GM23248 (cell line): ENCODE measurements around the gene KIF22. TPM values are rescaled to one million over a fixed set of nuclear protein-coding genes. Genes with fewer than 3 reads are reported as not detected.
"Not testable (repeated sequence)": the region's sequence is repeated elsewhere in the genome, so short reads cannot be mapped to it uniquely, and the experiment has no call there.

Experiments
- DNase-seq: peaks from one replicate; pipeline ENCODE4 v3.0.0-alpha.2; 2015
- H2AFZ ChIP-seq: fragments of 200-600 bp; sonication (generic); 2 replicates; pipeline ENCODE4 v1.6.1; 2016; ENCODE audit warnings: antibody characterized with exemption
- H3F3A ChIP-seq: fragments of 200-600 bp; sonication (generic); 2 replicates; pipeline ENCODE4 v1.6.1; 2016; ENCODE audit warnings: mild to moderate bottlenecking, antibody characterized with exemption, mixed run types; ENCODE audit not compliant: insufficient read depth
- H3K27ac ChIP-seq: fragments of 200-600 bp; sonication (generic); 2 replicates; pipeline ENCODE4 v1.5.1; 2016; ENCODE audit warnings: mild to moderate bottlenecking
- H3K27me3 ChIP-seq: fragments of 200-600 bp; sonication (generic); replicated peaks from 2 replicates; pipeline ENCODE4 v1.6.1; 2016; ENCODE audit warnings: mild to moderate bottlenecking; ENCODE audit not compliant: insufficient read depth
- H3K36me3 ChIP-seq: fragments of 200-600 bp; sonication (generic); 2 replicates; pipeline ENCODE4 v1.6.1; 2016; ENCODE audit warnings: low read depth, mild to moderate bottlenecking
- H3K4me1 ChIP-seq: fragments of 200-600 bp; sonication (generic); 2 replicates; pipeline ENCODE4 v1.6.1; 2016; ENCODE audit warnings: mild to moderate bottlenecking; ENCODE audit not compliant: insufficient read depth
- H3K4me2 ChIP-seq: fragments of 200-600 bp; sonication (generic); one replicate; pipeline ENCODE4 v1.6.1; 2016; ENCODE audit warnings: mild to moderate bottlenecking; ENCODE audit not compliant: unreplicated experiment
- H3K4me3 ChIP-seq: fragments of 200-600 bp; sonication (generic); 2 replicates; pipeline ENCODE4 v1.5.1; 2016; ENCODE audit warnings: mild to moderate bottlenecking
- H3K79me2 ChIP-seq: fragments of 200-600 bp; sonication (generic); 2 replicates; pipeline ENCODE4 v1.6.1; 2016; ENCODE audit warnings: mild to moderate bottlenecking; ENCODE audit not compliant: insufficient read depth
- H3K9ac ChIP-seq: fragments of 200-600 bp; sonication (generic); 2 replicates; pipeline ENCODE4 v1.6.1; 2016; ENCODE audit warnings: mild to moderate bottlenecking
- H3K9me2 ChIP-seq: fragments of 200-600 bp; sonication (generic); 2 replicates; pipeline ENCODE4 v1.6.1; 2016; ENCODE audit warnings: mixed run types, mild to moderate bottlenecking, moderate library complexity; ENCODE audit not compliant: insufficient read depth
- H3K9me3 ChIP-seq: fragments of 200-600 bp; sonication (generic); one replicate; pipeline ENCODE4 v1.6.1; 2017; ENCODE audit warnings: low read depth
- H4K20me1 ChIP-seq: fragments of 200-600 bp; sonication (generic); 2 replicates; pipeline ENCODE4 v1.6.0; 2016; ENCODE audit not compliant: insufficient read depth
- EZH2 ChIP-seq: fragments of 200-600 bp; sonication (generic); IDR thresholded peaks from 2 replicates; pipeline ENCODE4 v1.6.1; 2018; ENCODE audit warnings: antibody characterized with exemption, mild to moderate bottlenecking; ENCODE audit not compliant: insufficient read depth, poor library complexity, severe bottlenecking
- EZH2phosphoT487 ChIP-seq: fragments of 200-600 bp; sonication (generic); IDR thresholded peaks from 2 replicates; pipeline ENCODE4 v1.6.1; 2018; ENCODE audit warnings: antibody characterized with exemption, moderate library complexity, mild to moderate bottlenecking, low read depth; ENCODE audit not compliant: insufficient read depth
- WGBS, 2 experiments: methylation state at CpG; one replicate each; pipeline ENCODE4 v1.1.6; 2015 to 2017; ENCODE audit warnings: low lambda C conversion rate in 2 of 2, low coverage in 1 of 2; ENCODE audit errors: missing lambda C conversion rate in 2 of 2; 5-methylcytosine and 5-hydroxymethylcytosine counted together
- in situ Hi-C: fragments of 300-500 bp; cut with MboI; formaldehyde crosslinking; loops from 2 replicates; pipeline ENCODE4 v1.15.0; 2020
- polyA plus RNA-seq: library from polyadenylated mRNA; unstranded; fragments of >200 nt; fragmentation: Nextera tagmentation; extraction: Ambion mirVana; gene quantifications from 2 replicates; pipeline ENCODE4 v1.2.1, GENCODE V29; 2016
- total RNA-seq: library from RNA; depleted of rRNA; stranded (reverse); fragments of >200 nt; shearing (Covaris generic); gene quantifications from 2 replicates; pipeline ENCODE4 v1.2.3, GENCODE V29; 2014

Gene KIF22
- total and polyA plus RNA-seq, 2 experiments from 2014 or later: 28.7 to 39.5 TPM

DNA sequence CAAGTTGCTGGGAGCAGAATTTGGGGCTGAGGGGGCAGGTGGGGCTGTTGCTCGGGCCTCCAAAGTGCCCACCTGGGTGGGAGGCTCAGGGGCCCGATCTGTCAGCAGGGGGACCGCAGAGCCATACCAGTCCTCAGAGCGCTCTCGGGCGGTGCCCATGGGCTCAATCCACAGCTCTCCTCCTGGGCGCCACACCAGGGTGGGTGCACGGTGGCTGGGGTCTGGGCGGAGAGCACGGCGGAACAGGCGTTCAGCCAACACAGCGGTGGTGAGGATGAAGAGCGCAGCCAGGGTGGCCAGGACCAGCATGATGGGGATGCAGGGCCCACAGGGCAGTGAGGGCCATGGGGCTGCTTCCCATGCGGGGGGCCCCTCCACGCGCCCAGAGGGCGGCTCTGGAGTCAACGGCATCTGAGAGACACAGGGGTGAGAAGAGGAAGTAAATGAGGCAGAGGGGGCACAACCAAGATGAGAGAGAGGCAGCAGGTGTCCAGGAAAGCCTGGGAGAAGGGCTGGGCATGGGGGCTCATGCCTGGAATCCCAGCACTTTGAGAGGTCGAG lies 45.9 kb upstream of the KIF22 start:
- H3K9me2 ChIP-seq: no peaks in the 10 kb centered on the region
- no peak overlapping the region for H3K9ac ChIP-seq
- no peaks in the 10 kb centered on the region for H3K36me3 ChIP-seq
- no peak overlapping the region for H2AFZ ChIP-seq
- no peak overlapping the region for H3K27ac ChIP-seq
- WGBS, 2 experiments: 86% methylated on average over 19 to 20 of the region's 20 CpGs
- H3K4me2 ChIP-seq: no peak overlapping the region
- no peak for DNase-seq
- H3K4me1 ChIP-seq: no peaks in the 10 kb centered on the region
- H3F3A ChIP-seq: no peaks in the 10 kb centered on the region
- no peaks in the 10 kb centered on the region for H3K79me2 ChIP-seq
- no peaks in the 10 kb centered on the region for H4K20me1 ChIP-seq
- H3K9me3 ChIP-seq: no peaks in the 10 kb centered on the region
- H3K4me3 ChIP-seq: no peak overlapping the region
- H3K27me3 ChIP-seq: peaks cover 8% of the 10 kb centered on the region; the same call in 1 of the 2 replicates
- TF ChIP-seq EZH2phosphoT487 (no peak), EZH2 (no peak)
- in situ Hi-C loops: no loop called here

DNA sequence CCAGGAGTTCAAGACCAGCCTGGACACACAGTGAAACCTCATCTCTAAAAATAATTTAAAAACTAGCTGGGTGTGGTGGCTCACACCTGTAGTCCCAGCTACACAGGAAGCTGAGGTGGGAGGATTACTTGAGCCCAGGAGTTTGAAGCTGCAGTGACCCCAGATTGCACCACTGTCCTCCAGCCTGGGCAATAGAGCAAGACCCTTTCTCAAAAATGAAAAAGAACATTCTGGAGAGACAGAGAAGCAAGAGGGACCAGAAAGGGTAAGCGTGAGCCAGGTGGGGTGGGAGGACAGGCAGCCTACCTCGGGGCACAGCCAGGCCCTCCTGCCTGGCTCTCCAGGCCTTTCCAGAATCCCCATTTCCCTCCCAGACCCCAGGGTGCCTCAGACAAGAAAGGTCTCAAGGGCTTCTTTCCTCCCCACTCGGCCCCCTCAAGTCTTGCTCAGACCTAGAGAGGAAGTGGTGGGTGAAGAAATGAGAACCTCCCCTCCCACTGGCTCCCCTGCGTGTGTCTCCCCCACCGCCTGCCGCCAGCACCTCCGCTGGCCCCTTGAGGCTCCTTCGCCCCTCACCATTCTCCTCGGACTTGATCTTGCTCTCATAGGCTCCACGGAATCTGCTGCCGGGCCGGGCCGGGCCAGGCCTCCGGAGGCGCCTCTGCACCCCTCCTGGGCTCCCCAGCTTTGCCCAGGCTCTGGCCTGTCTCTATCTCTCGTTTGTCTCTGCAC lies 45.3 kb upstream of the KIF22 start:
- in situ Hi-C loops: no loop called here
- no peak overlapping the region for H3K4me3 ChIP-seq
- no peaks in the 10 kb centered on the region for H3K4me1 ChIP-seq
- TF ChIP-seq EZH2phosphoT487 (no peak), EZH2 (no peak)
- H4K20me1 ChIP-seq: no peaks in the 10 kb centered on the region
- no peak overlapping the region for H3K9ac ChIP-seq
- no peaks in the 10 kb centered on the region for H3F3A ChIP-seq
- no peaks in the 10 kb centered on the region for H3K79me2 ChIP-seq
- peaks cover 8% of the 10 kb centered on the region; the same call in 1 of the 2 replicates for H3K27me3 ChIP-seq
- no peaks in the 10 kb centered on the region for H3K9me3 ChIP-seq
- no peaks in the 10 kb centered on the region for H3K36me3 ChIP-seq
- no peaks in the 10 kb centered on the region for H3K9me2 ChIP-seq
- H2AFZ ChIP-seq: no peak overlapping the region
- no peak for DNase-seq
- no peak overlapping the region for H3K4me2 ChIP-seq
- WGBS, 2 experiments: 72 to 75% methylated on average over 16 of the region's 16 CpGs
- no peak overlapping the region for H3K27ac ChIP-seq

- 78 to 80% methylated on average over 12 of the region's 12 CpGs for WGBS, 2 experiments
Observed at GRCh38 chr16:29745853-29746345, 44.7 kb upstream of the KIF22 start, which contains the start of gene C16orf54. Gene C16orf54, minus strand, starts transcription at chr16:29745990. Its CDS starts 1,039 bp downstream, at chr16:29744951.

GRCh38 chr16:29746518-29746917 lies 44.0 kb upstream of the KIF22 start:
- H3K4me1 ChIP-seq, H3K4me2 ChIP-seq, H4K20me1 ChIP-seq, H3K9me2 ChIP-seq, H2AFZ ChIP-seq, H3K27me3 ChIP-seq, H3F3A ChIP-seq, H3K79me2 ChIP-seq, DNase-seq, H3K27ac ChIP-seq, H3K4me3 ChIP-seq, H3K9ac ChIP-seq, H3K36me3 ChIP-seq, in situ Hi-C loops, H3K9me3 ChIP-seq: not testable (repeated sequence)
- 13 to 40% methylated on average over 3 to 4 of the region's 4 CpGs for WGBS, 2 experiments

More at GRCh38 chr16:29745853-29746345, 44.7 kb upstream of the KIF22 start, which contains the start of gene C16orf54:
- Histone ChIP-seq H3F3A (no peaks in the 10 kb centered on the region), H3K27me3 (peaks cover 8% of the 10 kb centered on the region; the same call in 1 of the 2 replicates), H4K20me1 (no peaks in the 10 kb centered on the region), H3K4me1 (no peaks in the 10 kb centered on the region), H3K4me2 (no peak within 1 kb of the TSS), H2AFZ (no peak within 1 kb of the TSS), H3K9me2 (no peaks in the 10 kb centered on the region), H3K27ac (no peak within 1 kb of the TSS), H3K79me2 (no peaks in the 10 kb centered on the region), H3K9ac (no peak within 1 kb of the TSS), H3K4me3 (no peak within 1 kb of the TSS), H3K9me3 (no peaks in the 10 kb centered on the region), H3K36me3 (no peaks in the 10 kb centered on the region)
- in situ Hi-C loops: no loop called here
- TF ChIP-seq EZH2 (no peak), EZH2phosphoT487 (no peak)
- no peak for DNase-seq
